ENCODE results near the gene DNAH17.

Gene DNAH17

DNA sequence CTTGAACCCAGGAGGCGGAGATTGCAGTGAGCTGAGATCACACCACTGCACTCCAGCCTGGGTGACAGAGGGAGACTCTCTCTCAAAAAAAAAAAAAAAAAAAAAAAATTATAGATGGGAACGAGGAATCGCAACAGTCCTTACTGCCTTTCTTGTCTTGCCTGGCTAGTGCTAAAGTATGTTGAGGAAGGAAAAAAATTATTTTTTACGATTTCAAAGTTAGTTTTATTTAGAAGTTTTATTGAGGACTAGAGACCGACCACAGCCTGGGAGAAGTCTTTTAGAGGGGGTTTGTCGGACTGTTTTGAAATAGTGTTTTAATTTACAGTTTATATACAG is 15.8 kb upstream of the DNAH17 start:
- TF ChIP-seq, protein P1, sequence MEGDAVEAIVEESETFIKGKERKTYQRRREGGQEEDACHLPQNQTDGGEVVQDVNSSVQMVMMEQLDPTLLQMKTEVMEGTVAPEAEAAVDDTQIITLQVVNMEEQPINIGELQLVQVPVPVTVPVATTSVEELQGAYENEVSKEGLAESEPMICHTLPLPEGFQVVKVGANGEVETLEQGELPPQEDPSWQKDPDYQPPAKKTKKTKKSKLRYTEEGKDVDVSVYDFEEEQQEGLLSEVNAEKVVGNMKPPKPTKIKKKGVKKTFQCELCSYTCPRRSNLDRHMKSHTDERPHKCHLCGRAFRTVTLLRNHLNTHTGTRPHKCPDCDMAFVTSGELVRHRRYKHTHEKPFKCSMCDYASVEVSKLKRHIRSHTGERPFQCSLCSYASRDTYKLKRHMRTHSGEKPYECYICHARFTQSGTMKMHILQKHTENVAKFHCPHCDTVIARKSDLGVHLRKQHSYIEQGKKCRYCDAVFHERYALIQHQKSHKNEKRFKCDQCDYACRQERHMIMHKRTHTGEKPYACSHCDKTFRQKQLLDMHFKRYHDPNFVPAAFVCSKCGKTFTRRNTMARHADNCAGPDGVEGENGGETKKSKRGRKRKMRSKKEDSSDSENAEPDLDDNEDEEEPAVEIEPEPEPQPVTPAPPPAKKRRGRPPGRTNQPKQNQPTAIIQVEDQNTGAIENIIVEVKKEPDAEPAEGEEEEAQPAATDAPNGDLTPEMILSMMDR (IDR thresholded peaks at IDR 0.05): no peak
- Histone ChIP-seq H3K79me2 (no peaks in the 10 kb centered on the region), H3K4me1 (no peaks in the 10 kb centered on the region), H3K36me3 (ENCODE audit: control insufficient read depth, insufficient read depth, low read length) (no peaks in the 10 kb centered on the region), H3K4me2 (ENCODE audit: low read length) (no peak overlapping the region), H3K9me3 (ENCODE audit: control insufficient read depth, low read length) (no peaks in the 10 kb centered on the region), H3K9ac (no peak overlapping the region), H3K27ac (peak overlapping the region; percentile 17), H2AFZ (no peak overlapping the region), H3K4me3 (ENCODE audit: low read depth, low read length) (no peak overlapping the region), H3K27me3 (ENCODE audit: control insufficient read depth, insufficient read depth, low read length) (no peaks in the 10 kb centered on the region)

DNA sequence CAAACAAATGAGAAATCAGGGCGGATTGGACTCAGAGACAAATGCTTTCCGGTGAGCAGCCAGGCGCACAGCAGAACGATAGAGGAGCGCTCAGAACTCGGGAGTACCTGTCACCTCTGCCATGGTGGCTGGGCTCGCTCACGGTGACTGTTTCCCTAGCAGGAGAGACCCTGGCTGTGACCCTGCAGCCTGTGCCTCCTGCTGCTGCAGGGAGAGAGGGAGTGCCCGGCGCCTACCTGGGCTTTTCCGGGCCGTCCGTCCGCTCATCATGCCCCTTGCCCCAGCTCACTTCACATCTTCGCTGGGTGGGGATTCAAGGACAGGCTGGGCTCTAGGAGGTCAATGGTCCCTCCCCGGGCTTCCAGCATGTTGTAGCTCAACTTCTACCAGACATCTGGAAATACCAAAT is 14.1 kb upstream of the DNAH17 start:
- Histone ChIP-seq H3K27ac (no peak overlapping the region), H3K4me2 (ENCODE audit: low read length) (no peak overlapping the region)

DNA sequence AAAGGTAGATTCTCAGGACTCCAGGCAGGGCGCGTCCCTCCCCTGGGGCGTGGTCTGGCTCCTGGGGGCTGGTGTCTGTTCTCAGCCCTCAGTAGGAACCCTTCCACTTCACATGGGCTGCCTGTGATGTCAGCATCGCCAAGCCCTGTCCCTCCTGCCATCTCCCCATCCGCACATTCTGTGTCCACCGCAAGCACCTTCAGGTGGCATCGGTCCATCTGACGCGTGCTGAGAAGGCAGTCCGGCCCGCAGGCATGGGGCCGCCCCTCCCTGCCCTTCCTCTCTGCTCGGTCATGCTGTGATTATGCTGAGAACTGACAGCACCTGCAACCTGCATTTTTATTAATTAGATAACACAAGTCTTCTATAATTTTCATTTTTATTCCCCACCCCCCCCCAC is 12.7 kb upstream of the DNAH17 start:
- no peaks in the 10 kb centered on the region for H3K9me3 ChIP-seq (ENCODE audit: control insufficient read depth, low read length)
- H3K9ac ChIP-seq: no peak overlapping the region
- TF ChIP-seq, protein P1 (IDR thresholded peaks at IDR 0.05): no peak
- H3K4me2 ChIP-seq (ENCODE audit: low read length): no peak overlapping the region
- H2AFZ ChIP-seq: no peak overlapping the region
- no peak overlapping the region for H3K27ac ChIP-seq
- no peaks in the 10 kb centered on the region for H3K79me2 ChIP-seq
- no peak overlapping the region for H3K4me3 ChIP-seq (ENCODE audit: low read depth, low read length)
- no peaks in the 10 kb centered on the region for H3K36me3 ChIP-seq (ENCODE audit: control insufficient read depth, insufficient read depth, low read length)
- H3K27me3 ChIP-seq (ENCODE audit: control insufficient read depth, insufficient read depth, low read length): no peaks in the 10 kb centered on the region
- no peaks in the 10 kb centered on the region for H3K4me1 ChIP-seq

More for the DNA sequence above, 14.1 kb upstream of the DNAH17 start:
- Histone ChIP-seq H3K4me1 (no peaks in the 10 kb centered on the region), H3K4me3 (ENCODE audit: low read depth, low read length) (no peak overlapping the region), H3K9ac (no peak overlapping the region), H3K9me3 (ENCODE audit: control insufficient read depth, low read length) (no peaks in the 10 kb centered on the region), H3K36me3 (ENCODE audit: control insufficient read depth, insufficient read depth, low read length) (no peaks in the 10 kb centered on the region), H3K27me3 (ENCODE audit: control insufficient read depth, insufficient read depth, low read length) (no peaks in the 10 kb centered on the region), H2AFZ (no peak overlapping the region), H3K79me2 (no peaks in the 10 kb centered on the region)
- TF ChIP-seq, protein P1 (IDR thresholded peaks at IDR 0.05): no peak

DNA sequence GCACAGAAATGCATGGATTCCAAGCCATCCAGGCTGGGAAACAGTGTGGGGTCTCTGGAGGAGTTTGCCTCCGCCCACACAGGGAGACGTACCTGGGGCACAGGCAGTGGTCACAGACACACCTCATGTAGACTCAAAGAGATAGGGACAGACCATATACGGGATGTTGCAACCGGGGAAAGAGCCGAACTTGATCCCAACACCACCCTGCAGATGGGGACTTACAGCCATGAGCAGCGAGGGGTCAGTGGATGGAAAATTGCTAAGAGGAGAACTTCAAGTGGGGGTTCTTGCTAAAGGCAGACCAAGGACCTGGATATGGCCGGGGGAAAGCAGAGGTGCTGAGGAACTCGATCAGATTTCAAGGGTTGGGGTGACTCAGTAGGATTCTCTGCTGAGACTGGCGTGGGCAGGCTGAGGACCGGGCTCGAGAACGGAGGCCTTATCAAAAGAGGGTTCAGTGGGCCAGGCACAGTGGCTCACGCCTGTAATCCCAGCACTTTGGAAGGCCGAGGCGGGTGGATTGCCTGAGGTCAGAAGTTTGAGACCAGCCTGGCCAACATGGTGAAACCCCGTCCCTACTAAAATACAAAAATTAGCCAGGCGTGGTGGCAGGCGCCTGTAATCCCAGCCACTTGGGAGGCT is 12.0 kb upstream of the DNAH17 start:
- Histone ChIP-seq H3K4me3 (ENCODE audit: low read depth, low read length) (no peak overlapping the region), H3K27me3 (ENCODE audit: control insufficient read depth, insufficient read depth, low read length) (no peaks in the 10 kb centered on the region), H3K4me1 (no peaks in the 10 kb centered on the region), H3K79me2 (no peaks in the 10 kb centered on the region), H3K9me3 (ENCODE audit: control insufficient read depth, low read length) (no peaks in the 10 kb centered on the region), H3K9ac (no peak overlapping the region), H3K4me2 (ENCODE audit: low read length) (no peak overlapping the region), H3K27ac (no peak overlapping the region), H3K36me3 (ENCODE audit: control insufficient read depth, insufficient read depth, low read length) (no peaks in the 10 kb centered on the region), H2AFZ (no peak overlapping the region)
- TF ChIP-seq, protein P1 (IDR thresholded peaks at IDR 0.05): no peak
